ENCODE measurements around the gene FAM47E.

Gene FAM47E

GRCh38 chr4:76302826-76303438, 51.4 kb downstream of the FAM47E start:
- peak; percentile 73 for DNase-seq

GRCh38 chr4:76305033-76305687, 53.6 kb downstream of the FAM47E start:
- no peak for DNase-seq

- peak; percentile 72 for DNase-seq
Observed at GRCh38 chr4:76305971-76306881, 54.7 kb downstream of the FAM47E start, which contains the start of gene STBD1. STBD1 (plus strand) TSS chr4:76306733; CDS start chr4:76306770, 37 bp downstream.

- peak; percentile 65 for DNase-seq
Observed at GRCh38 chr4:76306882-76307659, 55.5 kb downstream of the FAM47E start.

- no peak for DNase-seq
Observed at GRCh38 chr4:76307660-76308014, 56.1 kb downstream of the FAM47E start.

GRCh38 chr4:76308548-76308947, 57.0 kb downstream of the FAM47E start:
- no peak for DNase-seq

- DNase-seq, result no peak
Observed at GRCh38 chr4:76309939-76310550, 58.5 kb downstream of the FAM47E start.

- DNase-seq, result no peak
Observed at GRCh38 chr4:76310683-76311082, 59.2 kb downstream of the FAM47E start.

- DNase-seq, result no peak
Observed at GRCh38 chr4:76311896-76312331, 60.4 kb downstream of the FAM47E start.

GRCh38 chr4:76312457-76312856, 60.9 kb downstream of the FAM47E start:
- no peak for DNase-seq

GRCh38 chr4:76313547-76313946, 62.0 kb downstream of the FAM47E start:
- DNase-seq, result no peak

- no peak for DNase-seq
Observed at GRCh38 chr4:76315267-76315918, 63.9 kb downstream of the FAM47E start.

- DNase-seq, result no peak
Observed at GRCh38 chr4:76316131-76316530, 64.6 kb downstream of the FAM47E start.

GRCh38 chr4:76322236-76322635, 70.7 kb downstream of the FAM47E start:
- peak; percentile 22 for DNase-seq

GRCh38 chr4:76325072-76325471, 73.6 kb downstream of the FAM47E start:
- DNase-seq, result no peak

- DNase-seq, result no peak
Observed at GRCh38 chr4:76326515-76326914, 75.0 kb downstream of the FAM47E start.
